SK-N-SH (cell line): ENCODE data around the gene POU2AF1. TPM values are rescaled to one million over a fixed set of nuclear protein-coding genes. Genes with fewer than 3 reads are reported as not detected.

ENCODE experiments used
- CTCF ChIA-PET: fragments of 300-600, 350-600 bp; formaldehyde crosslinking; extraction: SDS; loops from one replicate; lab custom pipeline; 2021; lab: Yijun Ruan, JAX
- POLR2A ChIA-PET: fragments of 350-600 bp; sonication (Branson Sonifier 250); formaldehyde crosslinking; extraction: SDS; loops from one replicate; lab custom pipeline; 2020; ENCODE audit warnings: antibody characterized with exemption, inconsistent platforms; lab: Yijun Ruan, JAX
- DNase-seq: peaks from one replicate; pipeline ENCODE4 v3.0.0; 2012
- H2AFZ ChIP-seq: fragments of 200-600 bp; sonication (generic); 2 replicates; pipeline ENCODE4 v1.8.1; 2016; ENCODE audit warnings: antibody characterized with exemption, mild to moderate bottlenecking, low read depth
- H3F3A ChIP-seq: fragments of 200-600 bp; sonication (generic); replicated peaks from 2 replicates; pipeline ENCODE3; 2016; ENCODE audit warnings: antibody characterized with exemption, mild to moderate bottlenecking; ENCODE audit not compliant: insufficient read depth
- H3K27ac ChIP-seq, 2 experiments: fragments of 200-500 bp in 1 of 2; fragments of 200-600 bp in 1 of 2; sonication (Bioruptor generic) in 1 of 2; sonication (generic), shearing (Covaris generic) in 1 of 2; 2 replicates each; pipeline versions ENCODE4 v1.5.1 to v1.6.1; 2014 to 2016; ENCODE audit warnings: low read depth in 2 of 2, inconsistent platforms in 1 of 2, low read length in 1 of 2, mild to moderate bottlenecking in 1 of 2, mixed read lengths in 1 of 2
- H3K27me3 ChIP-seq: fragments of 200-600 bp; sonication (generic), shearing (Covaris generic); 2 replicates; pipeline ENCODE4 v1.6.1; 2016; ENCODE audit warnings: mixed run types; ENCODE audit not compliant: insufficient read depth
- H3K36me3 ChIP-seq, 2 experiments: fragments of 200-500 bp in 1 of 2; fragments of 200-600 bp in 1 of 2; sonication (Bioruptor generic) in 1 of 2; sonication (generic) in 1 of 2; replicated peaks in 1 of 2; 2 replicates each; pipeline versions ENCODE3 to v1.5.1; 2014 to 2016; ENCODE audit warnings: low read length in 1 of 2, mild to moderate bottlenecking in 1 of 2; ENCODE audit not compliant: insufficient read depth in 2 of 2, control insufficient read depth in 1 of 2
- H3K4me1 ChIP-seq, 2 experiments: fragments of 200-500 bp in 1 of 2; fragments of 200-600 bp in 1 of 2; sonication (Bioruptor generic) in 1 of 2; sonication (generic), shearing (Covaris generic) in 1 of 2; 2 replicates each; pipeline versions ENCODE4 v1.5.1 to v1.6.1; 2014 to 2016; ENCODE audit warnings: low read depth in 1 of 2, low read length in 1 of 2, mixed run types in 1 of 2; ENCODE audit not compliant: insufficient read depth in 2 of 2, control insufficient read depth in 1 of 2
- H3K4me2 ChIP-seq: fragments of 200-600 bp; sonication (generic), shearing (Covaris generic); 2 replicates; pipeline ENCODE4 v1.6.1; 2017; ENCODE audit warnings: mixed run types
- H3K4me3 ChIP-seq, 2 experiments: fragments of 200-500 bp in 1 of 2; fragments of 200-600 bp in 1 of 2; sonication (Bioruptor generic) in 1 of 2; sonication (generic), shearing (Covaris generic) in 1 of 2; 2 replicates each; pipeline versions ENCODE4 v1.5.1 to v1.8.1; 2014 to 2016; ENCODE audit warnings: low read depth in 2 of 2, inconsistent platforms in 1 of 2, low read length in 1 of 2, mild to moderate bottlenecking in 1 of 2, mixed read lengths in 1 of 2, moderate library complexity in 1 of 2
- H3K79me2 ChIP-seq: fragments of 200-600 bp; sonication (generic); 2 replicates; pipeline ENCODE4 v1.8.1; 2017; ENCODE audit warnings: mild to moderate bottlenecking; ENCODE audit not compliant: insufficient read depth
- H3K9ac ChIP-seq: fragments of 200-600 bp; sonication (generic); 2 replicates; pipeline ENCODE4 v1.6.1; 2017; ENCODE audit warnings: mixed run types
- H3K9me2 ChIP-seq: fragments of 200-600 bp; sonication (generic); 2 replicates; pipeline ENCODE4 v1.6.1; 2017; ENCODE audit warnings: mixed run types
- H3K9me3 ChIP-seq: fragments of 200-600 bp; sonication (generic); 2 replicates; pipeline ENCODE4 v1.6.1; 2017; ENCODE audit warnings: mixed run types, mild to moderate bottlenecking, moderate library complexity
- H4K20me1 ChIP-seq: fragments of 200-600 bp; sonication (generic); 2 replicates; pipeline ENCODE4 v1.6.1; 2017; ENCODE audit warnings: mild to moderate bottlenecking, mixed run types; ENCODE audit not compliant: insufficient read depth
- CHD2 ChIP-seq: fragments of 150-350 bp; IDR thresholded peaks from 2 replicates; pipeline ENCODE4 v1.6.1; 2018; ENCODE audit warnings: low read length; ENCODE audit not compliant: partially characterized antibody
- ELF1 ChIP-seq: IDR thresholded peaks from 2 replicates; pipeline ENCODE4 v1.4.0; 2012
- EP300 ChIP-seq, 2 experiments: IDR thresholded peaks; 2 replicates each; pipeline versions ENCODE4 v1.4.0 to v1.6.1; 2012; ENCODE audit warnings: borderline replicate concordance in 1 of 2, low read depth in 1 of 2, low read length in 1 of 2
- EZH2phosphoT487 ChIP-seq: fragments of 200-600 bp; sonication (generic); IDR thresholded peaks from 2 replicates; pipeline ENCODE4 v1.6.1; 2017; ENCODE audit warnings: low read depth, mixed run types, mild to moderate bottlenecking, antibody characterized with exemption, moderate library complexity, borderline replicate concordance
- FOXJ3 ChIP-seq: sonication (generic); formaldehyde crosslinking; IDR thresholded peaks from 2 replicates; pipeline ENCODE4 v1.5.1; 2020; ENCODE audit warnings: mild to moderate bottlenecking, missing genetic modification reagents
- GATA2 ChIP-seq: sonication (generic); formaldehyde crosslinking; IDR thresholded peaks from 2 replicates; pipeline ENCODE4 v1.5.0; 2020; ENCODE audit warnings: mild to moderate bottlenecking, missing genetic modification reagents
- NRF1 ChIP-seq: IDR thresholded peaks from 2 replicates; pipeline ENCODE4 v1.6.1; 2012; ENCODE audit warnings: low read depth, mild to moderate bottlenecking, low read length
- POLR2AphosphoS5 ChIP-seq: IDR thresholded peaks from 2 replicates; pipeline ENCODE4 v1.6.1; 2012; ENCODE audit warnings: low read depth, low read length
- RAD21 ChIP-seq: IDR thresholded peaks from 2 replicates; pipeline ENCODE4 v1.6.1; 2012; ENCODE audit warnings: mild to moderate bottlenecking, low read length
- RFX5 ChIP-seq: IDR thresholded peaks from 2 replicates; pipeline ENCODE4 v1.6.1; 2012; ENCODE audit warnings: mild to moderate bottlenecking, improper control_type of control experiment, low read length
- RXRA ChIP-seq: IDR thresholded peaks from 2 replicates; pipeline ENCODE4 v1.4.0; 2012; ENCODE audit warnings: low read depth, mild to moderate bottlenecking, borderline replicate concordance
- SMC3 ChIP-seq: IDR thresholded peaks from 2 replicates; pipeline ENCODE4 v1.6.1; 2012; ENCODE audit warnings: low read depth, low read length, improper control_type of control experiment
- TAF1 ChIP-seq: IDR thresholded peaks from 2 replicates; pipeline ENCODE4 v1.6.1; 2012; ENCODE audit warnings: low read depth, mild to moderate bottlenecking, low read length, moderate library complexity, borderline replicate concordance
- TEAD4 ChIP-seq: IDR thresholded peaks from 2 replicates; pipeline ENCODE4 v1.4.0; 2012; ENCODE audit warnings: mild to moderate bottlenecking, borderline replicate concordance; ENCODE audit not compliant: insufficient read depth
- WGBS: methylation state at CpG from one replicate; pipeline ENCODE4 v1.1.6; 2017; ENCODE audit warnings: low lambda C conversion rate; 5-methylcytosine and 5-hydroxymethylcytosine counted together
- polyA plus RNA-seq, 3 experiments: library from polyadenylated mRNA; depleted of rRNA; stranded (reverse); fragments of >200 nt; gene quantifications; 2 replicates each; pipeline ENCODE4 v1.2.3, GENCODE V29; 2012
- TF ChIP-seq, protein P1 (sequence below): IDR thresholded peaks from 2 replicates; pipeline ENCODE4; 2012
- TF ChIP-seq, protein P2 (sequence below): fragments of 150-350 bp; IDR thresholded peaks from 2 replicates; pipeline ENCODE4 v1.6.1; 2016; ENCODE audit warnings: mild to moderate bottlenecking, low read depth, low read length
- TF ChIP-seq, protein P3 (sequence below): IDR thresholded peaks from 2 replicates; pipeline ENCODE4 v1.4.0; 2012; ENCODE audit warnings: low read depth, borderline replicate concordance
- TF ChIP-seq, protein P4 (sequence below): fragments of 200-600 bp; sonication (generic); IDR thresholded peaks from 2 replicates; pipeline ENCODE4 v1.6.1; 2017; ENCODE audit warnings: antibody characterized with exemption, mild to moderate bottlenecking, moderate library complexity
- TF ChIP-seq, protein P5 (sequence below): fragments of 150-350 bp; IDR thresholded peaks from 2 replicates; pipeline ENCODE4 v1.6.1; 2017; ENCODE audit warnings: antibody characterized with exemption, low read length, low read depth, borderline replicate concordance
- TF ChIP-seq, protein P6 (sequence below): IDR thresholded peaks from 2 replicates; pipeline ENCODE4 v1.6.1; 2012; ENCODE audit warnings: mild to moderate bottlenecking, low read depth, low read length, moderate library complexity

The POU2AF1 gene, protein sequence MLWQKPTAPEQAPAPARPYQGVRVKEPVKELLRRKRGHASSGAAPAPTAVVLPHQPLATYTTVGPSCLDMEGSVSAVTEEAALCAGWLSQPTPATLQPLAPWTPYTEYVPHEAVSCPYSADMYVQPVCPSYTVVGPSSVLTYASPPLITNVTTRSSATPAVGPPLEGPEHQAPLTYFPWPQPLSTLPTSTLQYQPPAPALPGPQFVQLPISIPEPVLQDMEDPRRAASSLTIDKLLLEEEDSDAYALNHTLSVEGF
- polyA plus RNA-seq (2012; rRNA removed): 0.05 and 0.07 TPM in 2 replicates
- polyA plus RNA-seq (2012; cell fraction: cytosol; rRNA removed): 0.04 and 0.28 TPM in 2 replicates
- 0.17 and 0.58 TPM in 2 replicates for polyA plus RNA-seq (2012; cell fraction: nucleus; rRNA removed)

DNA sequence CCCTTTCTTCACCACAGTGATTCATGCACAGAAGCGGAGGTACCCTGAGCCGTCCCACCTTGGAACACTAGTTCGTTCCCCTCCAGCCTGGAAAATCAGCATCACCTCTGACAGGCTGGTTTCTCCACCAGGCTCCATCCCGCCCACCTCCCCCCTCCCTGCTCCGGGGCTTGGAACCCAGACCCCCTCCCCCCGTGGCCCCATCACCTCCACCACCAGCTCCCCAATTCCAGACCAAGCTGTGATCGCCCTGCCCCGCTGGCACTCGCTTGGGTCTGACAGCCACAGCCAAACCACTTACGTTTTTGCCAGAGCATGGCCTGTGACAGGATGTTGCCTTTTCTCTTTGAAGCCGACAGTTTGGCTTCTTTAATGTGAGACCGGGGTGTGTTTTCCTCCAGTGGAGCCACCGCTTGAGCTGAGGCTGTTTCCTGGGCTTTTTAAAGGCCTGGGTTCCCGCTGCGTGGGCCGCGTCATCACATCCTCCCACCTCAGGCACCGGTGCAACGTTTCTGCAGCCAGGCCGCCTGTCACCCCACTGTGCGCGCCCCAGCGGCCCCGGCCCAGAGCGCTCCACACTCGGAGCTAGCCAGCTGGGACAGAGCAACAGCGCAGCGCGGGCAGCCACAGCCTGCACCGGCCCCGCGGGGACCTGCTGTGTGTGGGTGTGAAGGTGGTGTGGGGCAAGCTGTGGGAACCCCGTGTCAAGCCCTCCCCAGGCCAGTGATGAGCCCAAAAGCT lies at the start of gene POU2AF1:
TSS of gene POU2AF1 (minus strand) at position 415 of the 741 bp plus-strand sequence. CDS start at position 317, 98 bp downstream.
- TF ChIP-seq, protein P1, sequence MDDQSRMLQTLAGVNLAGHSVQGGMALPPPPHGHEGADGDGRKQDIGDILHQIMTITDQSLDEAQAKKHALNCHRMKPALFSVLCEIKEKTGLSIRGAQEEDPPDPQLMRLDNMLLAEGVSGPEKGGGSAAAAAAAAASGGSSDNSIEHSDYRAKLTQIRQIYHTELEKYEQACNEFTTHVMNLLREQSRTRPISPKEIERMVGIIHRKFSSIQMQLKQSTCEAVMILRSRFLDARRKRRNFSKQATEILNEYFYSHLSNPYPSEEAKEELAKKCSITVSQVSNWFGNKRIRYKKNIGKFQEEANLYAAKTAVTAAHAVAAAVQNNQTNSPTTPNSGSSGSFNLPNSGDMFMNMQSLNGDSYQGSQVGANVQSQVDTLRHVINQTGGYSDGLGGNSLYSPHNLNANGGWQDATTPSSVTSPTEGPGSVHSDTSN: no peak
- TF ChIP-seq GATA2 (no peak), NRF1 (no peak), EP300 (IDR thresholded peaks at IDR 0.05; ENCODE audit: borderline replicate concordance in 1 of 2, low read depth in 1 of 2, low read length in 1 of 2) (no peak), RAD21 (no peak), CHD2 (no peak), SMC3 (no peak), RFX5 (no peak), TAF1 (no peak), FOXJ3 (CRISPR knock-in tag) (no peak), ELF1 (no peak), POLR2AphosphoS5 (no peak), RXRA (no peak), TEAD4 (no peak), EZH2phosphoT487 (no peak)
- TF ChIP-seq, protein P2, sequence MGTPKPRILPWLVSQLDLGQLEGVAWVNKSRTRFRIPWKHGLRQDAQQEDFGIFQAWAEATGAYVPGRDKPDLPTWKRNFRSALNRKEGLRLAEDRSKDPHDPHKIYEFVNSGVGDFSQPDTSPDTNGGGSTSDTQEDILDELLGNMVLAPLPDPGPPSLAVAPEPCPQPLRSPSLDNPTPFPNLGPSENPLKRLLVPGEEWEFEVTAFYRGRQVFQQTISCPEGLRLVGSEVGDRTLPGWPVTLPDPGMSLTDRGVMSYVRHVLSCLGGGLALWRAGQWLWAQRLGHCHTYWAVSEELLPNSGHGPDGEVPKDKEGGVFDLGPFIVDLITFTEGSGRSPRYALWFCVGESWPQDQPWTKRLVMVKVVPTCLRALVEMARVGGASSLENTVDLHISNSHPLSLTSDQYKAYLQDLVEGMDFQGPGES: no peak
- TF ChIP-seq, protein P3, sequence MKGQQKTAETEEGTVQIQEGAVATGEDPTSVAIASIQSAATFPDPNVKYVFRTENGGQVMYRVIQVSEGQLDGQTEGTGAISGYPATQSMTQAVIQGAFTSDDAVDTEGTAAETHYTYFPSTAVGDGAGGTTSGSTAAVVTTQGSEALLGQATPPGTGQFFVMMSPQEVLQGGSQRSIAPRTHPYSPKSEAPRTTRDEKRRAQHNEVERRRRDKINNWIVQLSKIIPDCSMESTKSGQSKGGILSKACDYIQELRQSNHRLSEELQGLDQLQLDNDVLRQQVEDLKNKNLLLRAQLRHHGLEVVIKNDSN: no peak
- TF ChIP-seq, protein P4, sequence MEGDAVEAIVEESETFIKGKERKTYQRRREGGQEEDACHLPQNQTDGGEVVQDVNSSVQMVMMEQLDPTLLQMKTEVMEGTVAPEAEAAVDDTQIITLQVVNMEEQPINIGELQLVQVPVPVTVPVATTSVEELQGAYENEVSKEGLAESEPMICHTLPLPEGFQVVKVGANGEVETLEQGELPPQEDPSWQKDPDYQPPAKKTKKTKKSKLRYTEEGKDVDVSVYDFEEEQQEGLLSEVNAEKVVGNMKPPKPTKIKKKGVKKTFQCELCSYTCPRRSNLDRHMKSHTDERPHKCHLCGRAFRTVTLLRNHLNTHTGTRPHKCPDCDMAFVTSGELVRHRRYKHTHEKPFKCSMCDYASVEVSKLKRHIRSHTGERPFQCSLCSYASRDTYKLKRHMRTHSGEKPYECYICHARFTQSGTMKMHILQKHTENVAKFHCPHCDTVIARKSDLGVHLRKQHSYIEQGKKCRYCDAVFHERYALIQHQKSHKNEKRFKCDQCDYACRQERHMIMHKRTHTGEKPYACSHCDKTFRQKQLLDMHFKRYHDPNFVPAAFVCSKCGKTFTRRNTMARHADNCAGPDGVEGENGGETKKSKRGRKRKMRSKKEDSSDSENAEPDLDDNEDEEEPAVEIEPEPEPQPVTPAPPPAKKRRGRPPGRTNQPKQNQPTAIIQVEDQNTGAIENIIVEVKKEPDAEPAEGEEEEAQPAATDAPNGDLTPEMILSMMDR: no peak
- TF ChIP-seq, protein P5, sequence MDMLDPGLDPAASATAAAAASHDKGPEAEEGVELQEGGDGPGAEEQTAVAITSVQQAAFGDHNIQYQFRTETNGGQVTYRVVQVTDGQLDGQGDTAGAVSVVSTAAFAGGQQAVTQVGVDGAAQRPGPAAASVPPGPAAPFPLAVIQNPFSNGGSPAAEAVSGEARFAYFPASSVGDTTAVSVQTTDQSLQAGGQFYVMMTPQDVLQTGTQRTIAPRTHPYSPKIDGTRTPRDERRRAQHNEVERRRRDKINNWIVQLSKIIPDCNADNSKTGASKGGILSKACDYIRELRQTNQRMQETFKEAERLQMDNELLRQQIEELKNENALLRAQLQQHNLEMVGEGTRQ: no peak
- TF ChIP-seq, protein P6, sequence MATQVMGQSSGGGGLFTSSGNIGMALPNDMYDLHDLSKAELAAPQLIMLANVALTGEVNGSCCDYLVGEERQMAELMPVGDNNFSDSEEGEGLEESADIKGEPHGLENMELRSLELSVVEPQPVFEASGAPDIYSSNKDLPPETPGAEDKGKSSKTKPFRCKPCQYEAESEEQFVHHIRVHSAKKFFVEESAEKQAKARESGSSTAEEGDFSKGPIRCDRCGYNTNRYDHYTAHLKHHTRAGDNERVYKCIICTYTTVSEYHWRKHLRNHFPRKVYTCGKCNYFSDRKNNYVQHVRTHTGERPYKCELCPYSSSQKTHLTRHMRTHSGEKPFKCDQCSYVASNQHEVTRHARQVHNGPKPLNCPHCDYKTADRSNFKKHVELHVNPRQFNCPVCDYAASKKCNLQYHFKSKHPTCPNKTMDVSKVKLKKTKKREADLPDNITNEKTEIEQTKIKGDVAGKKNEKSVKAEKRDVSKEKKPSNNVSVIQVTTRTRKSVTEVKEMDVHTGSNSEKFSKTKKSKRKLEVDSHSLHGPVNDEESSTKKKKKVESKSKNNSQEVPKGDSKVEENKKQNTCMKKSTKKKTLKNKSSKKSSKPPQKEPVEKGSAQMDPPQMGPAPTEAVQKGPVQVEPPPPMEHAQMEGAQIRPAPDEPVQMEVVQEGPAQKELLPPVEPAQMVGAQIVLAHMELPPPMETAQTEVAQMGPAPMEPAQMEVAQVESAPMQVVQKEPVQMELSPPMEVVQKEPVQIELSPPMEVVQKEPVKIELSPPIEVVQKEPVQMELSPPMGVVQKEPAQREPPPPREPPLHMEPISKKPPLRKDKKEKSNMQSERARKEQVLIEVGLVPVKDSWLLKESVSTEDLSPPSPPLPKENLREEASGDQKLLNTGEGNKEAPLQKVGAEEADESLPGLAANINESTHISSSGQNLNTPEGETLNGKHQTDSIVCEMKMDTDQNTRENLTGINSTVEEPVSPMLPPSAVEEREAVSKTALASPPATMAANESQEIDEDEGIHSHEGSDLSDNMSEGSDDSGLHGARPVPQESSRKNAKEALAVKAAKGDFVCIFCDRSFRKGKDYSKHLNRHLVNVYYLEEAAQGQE: no peak
- 61% methylated on average over 9 of the region's 33 CpGs for whole genome bisulfite sequencing
- Histone ChIP-seq H3K4me1 (no peaks in the 10 kb centered on the region), H3K36me3 (no peaks in the 10 kb centered on the region), H3K27me3 (no peaks in the 10 kb centered on the region; the same call in 1 of the 2 replicates), H3K9me3 (no peaks in the 10 kb centered on the region), H3K9ac (no peak within 1 kb of the TSS), H3K4me3 (no peak within 1 kb of the TSS), H2AFZ (no peak within 1 kb of the TSS), H3F3A (no peaks in the 10 kb centered on the region), H3K4me2 (no peak within 1 kb of the TSS), H4K20me1 (no peaks in the 10 kb centered on the region), H3K9me2 (no peaks in the 10 kb centered on the region), H3K27ac (no peak within 1 kb of the TSS), H3K79me2 (no peaks in the 10 kb centered on the region)
- POLR2A ChIA-PET: no interaction called here
- CTCF ChIA-PET: interaction anchor here (1.2 kb wide), 1 partner anchor 9 kb away, joined by 4 read pairs; no protein-coding TSS in a partner anchor
- no peak for DNase-seq
